IMR-90 (cell line): ENCODE data around the gene RBFOX1. TPM values are rescaled to one million over a fixed set of nuclear protein-coding genes. Genes with fewer than 3 reads are reported as not detected.

ENCODE experiments used
- ATAC-seq: fragments of 200-7000 bp; cut with Tn5 transposase; 2 replicates; pipeline ENCODE4 v1.9.1; 2020; ENCODE audit warnings: low read depth, mild to moderate bottlenecking, moderate library complexity
- BruUV-seq: library from RNA; stranded (reverse); fragments of 400-500 nt; replicated peaks from 2 replicates; lab custom pipeline; 2021; lab: Mats Ljungman, UMichigan
- CTCF ChIA-PET: fragments of 300-600 bp; formaldehyde crosslinking; extraction: SDS; loops from one replicate; lab custom pipeline; 2021; ENCODE audit warnings: antibody characterized with exemption; lab: Yijun Ruan, JAX
- POLR2A ChIA-PET: fragments of 300-600 bp; sonication (Branson Sonifier 250); formaldehyde crosslinking; loops from one replicate; lab custom pipeline; 2022; ENCODE audit warnings: antibody characterized with exemption; ENCODE audit not compliant: unreplicated experiment; lab: Charles Lee
- DNase-seq: peaks from one replicate; pipeline ENCODE4 v3.0.0; 2013
- H2AFZ ChIP-seq: replicated peaks from 2 replicates; pipeline ENCODE3; 2013; ENCODE audit warnings: low read length, mild to moderate bottlenecking; ENCODE audit not compliant: poor library complexity
- H2AK5ac ChIP-seq: 2 replicates; pipeline ENCODE4 v1.6.1; 2013; ENCODE audit warnings: low read depth, low read length, inconsistent platforms
- H2AK9ac ChIP-seq: replicated peaks from 2 replicates; pipeline ENCODE3; 2013; ENCODE audit warnings: mild to moderate bottlenecking, low read depth, low read length, moderate library complexity; ENCODE audit not compliant: poor library complexity
- H2BK120ac ChIP-seq: 2 replicates; pipeline ENCODE4 v1.6.1; 2013; ENCODE audit warnings: low read depth, low read length, inconsistent platforms
- H2BK15ac ChIP-seq: 3 replicates; pipeline ENCODE4 v1.6.1; 2013; ENCODE audit warnings: low read depth, low read length, inconsistent platforms
- H2BK20ac ChIP-seq: 2 replicates; pipeline ENCODE4 v1.6.1; 2013; ENCODE audit warnings: low read depth, mild to moderate bottlenecking, inconsistent platforms, low read length, moderate library complexity
- H2BK5ac ChIP-seq: 2 replicates; pipeline ENCODE4 v1.6.1; 2013; ENCODE audit warnings: mild to moderate bottlenecking, low read depth, low read length, inconsistent platforms; ENCODE audit not compliant: poor library complexity, severe bottlenecking
- H3K14ac ChIP-seq: replicated peaks from 2 replicates; pipeline ENCODE4 v1.6.1; 2013; ENCODE audit warnings: low read depth, low read length, inconsistent platforms
- H3K18ac ChIP-seq: 2 replicates; pipeline ENCODE4 v1.6.1; 2013; ENCODE audit warnings: low read depth, low read length, control low read depth
- H3K23ac ChIP-seq: 2 replicates; pipeline ENCODE4 v1.6.1; 2013; ENCODE audit warnings: low read depth, low read length, inconsistent platforms
- H3K27ac ChIP-seq: 2 replicates; pipeline ENCODE4 v1.5.1; 2013; ENCODE audit warnings: mild to moderate bottlenecking, control low read depth, low read length; ENCODE audit not compliant: insufficient read depth
- H3K27me3 ChIP-seq: 2 replicates; pipeline ENCODE4 v1.6.1; 2013; ENCODE audit warnings: low read length; ENCODE audit not compliant: control insufficient read depth, insufficient read depth
- H3K36me3 ChIP-seq: 2 replicates; pipeline ENCODE4 v1.6.1; 2013; ENCODE audit warnings: low read length, mixed read lengths; ENCODE audit not compliant: control insufficient read depth, insufficient read depth
- H3K4ac ChIP-seq: 2 replicates; pipeline ENCODE4 v1.6.1; 2013; ENCODE audit warnings: low read depth, low read length, inconsistent platforms
- H3K4me1 ChIP-seq: 2 replicates; pipeline ENCODE4 v1.6.1; 2013; ENCODE audit warnings: low read length, mixed read lengths; ENCODE audit not compliant: control insufficient read depth, insufficient read depth
- H3K4me2 ChIP-seq: 2 replicates; pipeline ENCODE4 v1.6.1; 2013; ENCODE audit warnings: low read depth, mild to moderate bottlenecking, control low read depth, low read length, moderate library complexity
- H3K4me3 ChIP-seq: 2 replicates; pipeline ENCODE4 v1.5.1; 2013; ENCODE audit warnings: low read depth, mild to moderate bottlenecking, control low read depth, low read length, moderate library complexity; ENCODE audit not compliant: insufficient read depth
- H3K56ac ChIP-seq: 2 replicates; pipeline ENCODE4 v1.6.1; 2013; ENCODE audit warnings: low read length, inconsistent platforms; ENCODE audit not compliant: insufficient read depth; ENCODE audit errors: extremely low read depth
- H3K79me1 ChIP-seq, 2 experiments: 2 replicates each; pipeline ENCODE4 v1.6.1; 2013; ENCODE audit warnings: low read length in 2 of 2, inconsistent platforms in 1 of 2, low read depth in 1 of 2
- H3K9ac ChIP-seq: 2 replicates; pipeline ENCODE4 v1.6.1; 2013; ENCODE audit warnings: low read depth, low read length, control low read depth
- H3K9me1 ChIP-seq: 2 replicates; pipeline ENCODE4 v1.6.1; 2013; ENCODE audit warnings: low read length, inconsistent platforms; ENCODE audit not compliant: insufficient read depth
- H3K9me3 ChIP-seq: 2 replicates; pipeline ENCODE4 v1.6.1; 2013; ENCODE audit warnings: low read length; ENCODE audit not compliant: control insufficient read depth, insufficient read depth
- H4K20me1 ChIP-seq: 2 replicates; pipeline ENCODE4 v1.6.1; 2013; ENCODE audit warnings: low read length, inconsistent platforms; ENCODE audit not compliant: insufficient read depth
- H4K5ac ChIP-seq: 2 replicates; pipeline ENCODE4 v1.6.1; 2013; ENCODE audit warnings: mild to moderate bottlenecking, low read depth, low read length, control low read depth
- H4K8ac ChIP-seq, 2 experiments: 2 replicates each; pipeline ENCODE4 v1.6.1; 2013; ENCODE audit warnings: low read depth in 2 of 2, low read length in 2 of 2, control low read depth in 1 of 2, inconsistent platforms in 1 of 2
- H4K91ac ChIP-seq: 2 replicates; pipeline ENCODE4 v1.6.1; 2013; ENCODE audit warnings: low read depth, low read length, inconsistent platforms; ENCODE audit not compliant: insufficient read depth
- BHLHE40 ChIP-seq: fragments of 150-350 bp; IDR thresholded peaks from 2 replicates; pipeline ENCODE4 v1.6.1; 2016; ENCODE audit warnings: mild to moderate bottlenecking, low read depth, low read length
- CEBPB ChIP-seq: IDR thresholded peaks from 2 replicates; pipeline ENCODE4 v1.6.1; 2012; ENCODE audit warnings: low read depth, low read length, improper control_type of control experiment
- CHD1 ChIP-seq: IDR thresholded peaks from 2 replicates; pipeline ENCODE4 v1.6.1; 2012; ENCODE audit warnings: low read depth, low read length, improper control_type of control experiment
- CTCF ChIP-seq: conservative IDR thresholded peaks from 2 replicates; pipeline ENCODE4 v1.5.1; 2012; ENCODE audit warnings: mild to moderate bottlenecking, low read depth, low read length, improper control_type of control experiment
- ELK1 ChIP-seq: fragments of 150-350 bp; IDR thresholded peaks from 2 replicates; pipeline ENCODE4 v1.6.1; 2016; ENCODE audit warnings: low read depth, mild to moderate bottlenecking, low read length, moderate library complexity, borderline replicate concordance
- FOS ChIP-seq: fragments of 150-350 bp; IDR thresholded peaks from 2 replicates; pipeline ENCODE4 v1.6.1; 2016; ENCODE audit warnings: low read depth, low read length
- MAFK ChIP-seq: IDR thresholded peaks from 2 replicates; pipeline ENCODE4 v1.6.1; 2012; ENCODE audit warnings: low read depth, low read length, improper control_type of control experiment
- MAZ ChIP-seq: IDR thresholded peaks from 2 replicates; pipeline ENCODE4 v1.6.1; 2012; ENCODE audit warnings: low read depth, mild to moderate bottlenecking, low read length, improper control_type of control experiment, moderate library complexity, borderline replicate concordance
- POLR2A ChIP-seq: IDR thresholded peaks from 2 replicates; pipeline ENCODE4 v1.6.1; 2012; ENCODE audit warnings: mild to moderate bottlenecking, low read depth, low read length
- RCOR1 ChIP-seq: IDR thresholded peaks from 2 replicates; pipeline ENCODE4 v1.6.1; 2012; ENCODE audit warnings: mild to moderate bottlenecking, low read length, improper control_type of control experiment; ENCODE audit not compliant: insufficient replicate concordance
- RFX5 ChIP-seq: IDR thresholded peaks from 2 replicates; pipeline ENCODE4 v1.8.0; 2012; ENCODE audit warnings: low read depth, mild to moderate bottlenecking, low read length, moderate library complexity
- SMC3 ChIP-seq: fragments of 150-350 bp; IDR thresholded peaks from 2 replicates; pipeline ENCODE4 v1.6.1; 2016; ENCODE audit warnings: low read depth, mild to moderate bottlenecking, antibody characterized with exemption, low read length, moderate library complexity
- USF2 ChIP-seq: fragments of 150-350 bp; IDR thresholded peaks from 2 replicates; pipeline ENCODE4 v1.6.1; 2017; ENCODE audit warnings: mild to moderate bottlenecking, antibody characterized with exemption, low read length, low read depth
- WGBS, 2 experiments: methylation state at CpG; one replicate each; pipeline versions ENCODE4 v1.1.5 to v1.1.7; 2013; ENCODE audit warnings: missing lambda C conversion rate in 2 of 2; ENCODE audit not compliant: insufficient read length in 1 of 2; ENCODE audit errors: extremely low coverage in 2 of 2; 5-methylcytosine and 5-hydroxymethylcytosine counted together
- dilution Hi-C: fragments of 300-500 bp; cut with HindIII; formaldehyde crosslinking; loops from one replicate; pipeline ENCODE4 v1.14.3; 2018; ENCODE audit warnings: low sequenced_read_pairs; ENCODE audit not compliant: unreplicated experiment
- in situ Hi-C: fragments of 300-500 bp; cut with MboI; formaldehyde crosslinking; loops from 3 replicates; pipeline ENCODE4 v1.14.3; 2019; ENCODE audit warnings: low sequenced_read_pairs, inconsistent platforms, mixed read lengths
- intact Hi-C: fragments of 100-400 bp; cut with micrococcal nuclease; formaldehyde crosslinking; loops from 2 replicates; pipeline ENCODE4 v1.10.0; 2022
- polyA plus RNA-seq, 3 experiments: library from polyadenylated mRNA; depleted of rRNA; stranded (reverse); fragments of >200 nt; gene quantifications; 2 replicates each; pipeline ENCODE4 v1.2.3, GENCODE V29; 2012; ENCODE audit warnings: low replicate concordance in 1 of 3
- total RNA-seq: library from RNA; depleted of rRNA; stranded (reverse); fragments of >200 nt; gene quantifications from 2 replicates; pipeline ENCODE4 v1.2.3, GENCODE V29; 2012

The RBFOX1 gene
- total and polyA plus RNA-seq, 2 of the 4 experiments (the other 2 are of a cell fraction) = not detected

- peaks cover 16% of the 10 kb centered on the region for H3K9me3 ChIP-seq
- H3K18ac ChIP-seq = no peak overlapping the region
- no peak overlapping the region for H4K8ac ChIP-seq
- dilution Hi-C loops (no loop called here), in situ Hi-C loops (loop anchor here (10.0 kb wide), 1 partner anchor 56 kb away; no protein-coding TSS in a partner anchor), intact Hi-C loops (no loop called here)
- no peaks in the 10 kb centered on the region for H3K79me1 ChIP-seq
- no peak overlapping the region for H2AFZ ChIP-seq
- no CpG with 5 or more reads among the region's 3 CpGs for WGBS, 2 experiments
- no peak overlapping the region for H2BK5ac ChIP-seq
- no peak overlapping the region for H3K14ac ChIP-seq
- no peak overlapping the region for H3K4me3 ChIP-seq
- no peaks in the 10 kb centered on the region for H3K36me3 ChIP-seq
- H3K4me2 ChIP-seq = no peak overlapping the region
- no peaks in the 10 kb centered on the region for H3K4me1 ChIP-seq
- H2BK15ac ChIP-seq = no peak overlapping the region
- no peak overlapping the region for H3K56ac ChIP-seq
- no peaks in the 10 kb centered on the region for H3K27me3 ChIP-seq
- no peak overlapping the region for H4K91ac ChIP-seq
- no peak overlapping the region for H4K5ac ChIP-seq
- no peaks in the 10 kb centered on the region for H4K20me1 ChIP-seq
- no peak for ATAC-seq
- no peak overlapping the region for H3K9ac ChIP-seq
- H3K9me1 ChIP-seq = no peaks in the 10 kb centered on the region
- TF ChIP-seq MAZ (no peak), CEBPB (no peak), RCOR1 (no peak), POLR2A (no peak), FOS (no peak), ELK1 (no peak), BHLHE40 (no peak), USF2 (no peak), SMC3 (no peak), RFX5 (no peak), CHD1 (no peak), CTCF (no peak), MAFK (no peak)
- H3K27ac ChIP-seq = no peak overlapping the region
- no peak overlapping the region for H3K23ac ChIP-seq
- BruUV-seq = no TSS peak
- ChIA-PET POLR2A (no interaction called here), CTCF (no interaction called here)
- no peak overlapping the region for H2AK5ac ChIP-seq
- H2AK9ac ChIP-seq = no peak overlapping the region
- no peak overlapping the region for H2BK120ac ChIP-seq
- DNase-seq = no peak
- H2BK20ac ChIP-seq = no peak overlapping the region
- no peak overlapping the region for H3K4ac ChIP-seq
These were observed 376.5 kb downstream of the RBFOX1 start for GRCh38 chr16:7709186-7709585.
